Chondrocyte (in vitro differentiated cells): ENCODE measurements around the gene PDXP. TPM values are rescaled to one million over a fixed set of nuclear protein-coding genes. Genes with fewer than 3 reads are reported as not detected.

Experiments used
- DNase-seq: peaks from one replicate; pipeline ENCODE4 v3.0.0; 2021; ENCODE audit warnings: mixed read lengths, low spot score
- H3K27ac Mint-ChIP-seq: one replicate; pipeline ENCODE4 v1.8.0; 2021; ENCODE audit warnings: mild to moderate bottlenecking, moderate library complexity, mixed read lengths; ENCODE audit not compliant: unreplicated experiment
- H3K27me3 Mint-ChIP-seq: 2 replicates; pipeline ENCODE4 v1.8.0; 2021; ENCODE audit warnings: low read depth, mixed read lengths
- H3K36me3 Mint-ChIP-seq: 2 replicates; pipeline ENCODE4 v1.8.0; 2021; ENCODE audit warnings: low read depth, mixed read lengths
- H3K4me1 Mint-ChIP-seq: 2 replicates; pipeline ENCODE4 v1.8.0; 2021; ENCODE audit warnings: low read depth, mild to moderate bottlenecking, mixed read lengths
- H3K4me3 Mint-ChIP-seq: one replicate; pipeline ENCODE4 v1.8.0; 2021; ENCODE audit warnings: mild to moderate bottlenecking, moderate library complexity, mixed read lengths; ENCODE audit not compliant: unreplicated experiment
- H3K9me3 Mint-ChIP-seq: 2 replicates; pipeline ENCODE4 v1.8.0; 2021; ENCODE audit warnings: low read depth, mixed read lengths
- total RNA-seq: library from RNA; stranded (reverse); gene quantifications from 3 replicates; pipeline ENCODE4 v1.2.1, GENCODE V29; 2021
- TF ChIP-seq, protein P1 (sequence below): fragments of 200-600 bp; sonication (generic); IDR thresholded peaks from 2 replicates; pipeline ENCODE4 v1.5.0; 2021; ENCODE audit warnings: antibody characterized with exemption, mild to moderate bottlenecking, moderate library complexity

The PDXP gene
- total RNA-seq, 1 donor from 2014 or later = 14.8 TPM

DNA sequence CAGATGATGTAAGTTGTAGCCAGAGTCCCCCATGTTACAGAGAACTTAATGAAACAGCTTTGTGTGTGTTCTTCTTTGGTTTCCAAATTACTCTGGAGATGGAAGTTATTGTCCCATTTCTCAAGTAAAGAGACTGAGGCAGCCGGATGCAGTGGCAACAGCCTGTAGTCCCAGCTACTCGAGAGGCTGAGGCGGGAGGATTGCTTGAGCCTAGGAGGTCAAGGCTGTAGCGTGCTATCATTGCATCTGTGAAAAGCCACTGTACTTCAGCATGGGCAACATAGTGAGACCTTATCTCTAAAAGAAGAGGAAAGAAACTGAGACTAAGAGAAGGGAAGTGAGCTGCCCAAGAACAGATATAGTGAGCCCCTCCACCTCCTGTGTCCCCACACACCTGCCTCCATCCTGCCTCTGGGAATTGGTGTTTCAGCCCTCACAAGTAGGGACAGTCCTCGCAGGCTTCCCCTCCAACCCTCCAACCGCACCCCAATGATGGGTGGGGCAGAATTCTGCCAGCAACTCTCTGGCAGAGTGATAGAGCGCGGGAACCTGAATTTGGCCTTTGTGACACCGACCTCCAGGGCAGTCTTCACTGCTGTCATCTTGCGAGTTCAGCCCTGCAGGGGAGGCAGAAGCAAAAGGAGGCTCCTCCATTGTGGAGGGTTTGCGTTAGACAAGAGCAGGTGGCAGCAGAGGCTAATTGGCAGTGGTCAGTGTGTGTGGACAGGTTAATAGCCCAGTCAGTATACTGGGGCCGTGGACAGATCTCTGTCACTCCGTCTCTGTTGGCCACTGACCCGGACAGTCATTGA, 1.6 kb downstream of the PDXP start:
- H3K9me3 Mint-ChIP-seq = no peaks in the 10 kb centered on the region
- no peaks in the 10 kb centered on the region for H3K27me3 Mint-ChIP-seq
- DNase-seq = no peak
- peaks cover 40% of the 10 kb centered on the region for H3K4me1 Mint-ChIP-seq
- H3K36me3 Mint-ChIP-seq = no peaks in the 10 kb centered on the region
- H3K27ac Mint-ChIP-seq = peak overlapping the region; percentile 61
- H3K4me3 Mint-ChIP-seq = peak overlapping the region; percentile 72
- TF ChIP-seq, protein P1, sequence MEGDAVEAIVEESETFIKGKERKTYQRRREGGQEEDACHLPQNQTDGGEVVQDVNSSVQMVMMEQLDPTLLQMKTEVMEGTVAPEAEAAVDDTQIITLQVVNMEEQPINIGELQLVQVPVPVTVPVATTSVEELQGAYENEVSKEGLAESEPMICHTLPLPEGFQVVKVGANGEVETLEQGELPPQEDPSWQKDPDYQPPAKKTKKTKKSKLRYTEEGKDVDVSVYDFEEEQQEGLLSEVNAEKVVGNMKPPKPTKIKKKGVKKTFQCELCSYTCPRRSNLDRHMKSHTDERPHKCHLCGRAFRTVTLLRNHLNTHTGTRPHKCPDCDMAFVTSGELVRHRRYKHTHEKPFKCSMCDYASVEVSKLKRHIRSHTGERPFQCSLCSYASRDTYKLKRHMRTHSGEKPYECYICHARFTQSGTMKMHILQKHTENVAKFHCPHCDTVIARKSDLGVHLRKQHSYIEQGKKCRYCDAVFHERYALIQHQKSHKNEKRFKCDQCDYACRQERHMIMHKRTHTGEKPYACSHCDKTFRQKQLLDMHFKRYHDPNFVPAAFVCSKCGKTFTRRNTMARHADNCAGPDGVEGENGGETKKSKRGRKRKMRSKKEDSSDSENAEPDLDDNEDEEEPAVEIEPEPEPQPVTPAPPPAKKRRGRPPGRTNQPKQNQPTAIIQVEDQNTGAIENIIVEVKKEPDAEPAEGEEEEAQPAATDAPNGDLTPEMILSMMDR = no peak

DNA sequence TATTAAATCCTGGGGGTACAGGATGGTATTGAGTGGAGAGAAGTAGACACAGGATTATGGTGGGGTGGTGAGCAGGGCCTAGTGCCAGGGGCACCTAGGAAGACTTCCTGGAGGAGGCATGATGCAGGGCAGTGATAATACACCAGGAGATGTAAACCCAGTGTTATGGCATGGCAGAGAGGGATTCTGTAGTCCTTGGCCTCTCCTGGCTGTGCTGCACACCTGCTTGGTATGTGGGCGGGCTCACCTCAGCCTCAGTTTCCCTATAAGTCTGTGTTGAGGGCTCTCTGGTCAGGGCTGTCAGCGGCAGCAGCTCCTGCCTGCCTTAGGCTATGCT, 2.2 kb downstream of the PDXP start:
- Mint-ChIP-seq H3K36me3 (no peaks in the 10 kb centered on the region), H3K9me3 (no peaks in the 10 kb centered on the region), H3K4me3 (no peak overlapping the region), H3K27me3 (no peaks in the 10 kb centered on the region), H3K4me1 (peaks cover 40% of the 10 kb centered on the region), H3K27ac (peak overlapping the region; percentile 93)
- TF ChIP-seq, protein P1 = no peak
- no peak for DNase-seq

DNA sequence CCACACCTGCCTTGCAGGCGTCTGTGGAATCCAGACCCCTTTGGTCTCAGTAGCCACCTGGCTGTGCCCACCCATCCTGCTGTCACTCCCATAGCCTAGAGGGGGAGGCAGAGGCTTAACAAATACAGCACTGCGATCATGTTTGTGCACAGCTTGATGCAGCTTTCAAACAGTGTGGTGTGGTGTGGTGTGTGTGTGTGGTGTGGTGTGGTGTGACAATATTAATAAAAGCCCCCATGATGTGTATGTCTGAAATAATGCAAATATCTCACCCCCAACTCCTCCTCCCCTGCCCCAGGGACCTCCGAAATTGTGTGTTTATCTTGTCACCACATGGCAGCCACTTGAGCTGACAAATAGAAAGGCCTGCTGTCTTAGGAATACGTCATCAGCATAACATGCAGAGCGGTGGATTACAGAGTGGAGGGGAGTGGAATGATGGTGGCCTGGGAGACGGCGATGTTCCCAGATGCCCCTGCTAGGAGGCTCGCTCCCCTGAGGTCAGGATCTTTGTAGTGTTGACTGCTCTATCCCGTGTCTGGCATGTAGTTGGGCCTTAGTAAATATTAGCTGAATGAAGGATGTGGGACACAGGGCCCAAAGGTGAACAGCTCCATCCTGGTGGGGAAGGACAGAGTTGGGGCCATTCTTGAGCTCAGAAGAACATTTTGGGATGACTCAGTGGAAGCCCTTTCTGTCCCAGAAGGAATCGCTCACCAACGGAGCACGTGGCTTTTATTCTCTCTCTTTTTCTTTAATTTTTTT, 2.8 kb downstream of the PDXP start:
- Mint-ChIP-seq H3K36me3 (peaks cover 3% of the 10 kb centered on the region), H3K4me3 (peak overlapping the region; percentile 25), H3K9me3 (no peaks in the 10 kb centered on the region), H3K27ac (peak overlapping the region; percentile 93), H3K27me3 (no peaks in the 10 kb centered on the region), H3K4me1 (peaks cover 40% of the 10 kb centered on the region)
- no peak for DNase-seq
- TF ChIP-seq, protein P1 = peak; percentile 76

DNA sequence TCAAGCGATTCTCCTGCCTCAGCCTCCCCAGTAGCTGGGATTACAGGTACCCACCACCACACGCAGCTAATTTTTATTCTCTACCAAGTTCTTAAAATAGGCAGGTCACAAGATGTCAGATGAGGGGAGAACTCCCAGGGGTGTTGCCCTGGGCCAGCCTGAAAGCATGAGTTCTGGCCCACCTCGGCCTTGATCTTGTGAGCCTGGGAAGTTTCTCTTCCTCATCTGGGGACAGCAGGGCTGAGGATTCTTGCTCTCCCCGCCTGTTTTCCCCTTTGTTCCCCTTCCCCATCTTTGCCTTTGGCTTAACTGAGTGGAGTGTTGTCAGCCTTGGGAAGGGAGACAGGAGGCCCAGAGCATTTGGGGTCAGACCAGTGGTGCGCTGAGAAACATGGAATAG, 3.5 kb downstream of the PDXP start:
- TF ChIP-seq, protein P1 = no peak
- H3K4me3 Mint-ChIP-seq = no peak overlapping the region
- no peaks in the 10 kb centered on the region for H3K27me3 Mint-ChIP-seq
- no peak for DNase-seq
- H3K36me3 Mint-ChIP-seq = peaks cover 3% of the 10 kb centered on the region
- no peaks in the 10 kb centered on the region for H3K9me3 Mint-ChIP-seq
- peak overlapping the region; percentile 93 for H3K27ac Mint-ChIP-seq
- peaks cover 40% of the 10 kb centered on the region for H3K4me1 Mint-ChIP-seq

DNA sequence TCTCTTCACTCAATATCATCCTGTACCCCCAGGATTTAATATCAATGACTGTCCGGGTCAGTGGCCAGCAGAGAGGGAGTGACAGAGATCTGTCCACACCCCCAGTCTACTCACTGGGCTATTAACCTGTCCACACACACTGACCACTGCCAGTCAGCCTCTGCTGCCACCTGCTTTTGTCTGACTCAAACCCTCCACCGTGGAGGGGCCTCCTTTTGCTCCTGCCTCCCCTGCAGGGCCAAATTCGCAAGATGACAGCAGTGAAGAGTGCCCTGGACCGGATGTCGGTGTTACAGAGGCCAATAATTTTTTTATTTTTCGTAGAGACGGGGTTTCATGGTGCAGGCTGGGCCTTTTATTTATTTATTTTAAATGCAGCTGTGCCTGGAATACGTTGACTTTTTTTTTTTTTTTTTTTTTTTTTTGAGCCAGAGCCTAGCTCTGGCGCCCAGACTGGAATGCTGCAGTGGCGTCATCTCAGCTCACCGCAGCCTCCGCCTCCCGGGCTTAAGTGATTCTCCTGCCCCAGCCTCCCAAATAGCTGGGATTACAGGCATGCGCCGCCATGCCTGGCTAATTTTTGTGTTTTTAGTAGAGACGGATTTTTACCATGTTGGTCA, 5.1 kb downstream of the PDXP start:
- Mint-ChIP-seq H3K9me3 (no peaks in the 10 kb centered on the region), H3K4me3 (no peak overlapping the region), H3K4me1 (peaks cover 38% of the 10 kb centered on the region), H3K27ac (no peak overlapping the region), H3K36me3 (peaks cover 3% of the 10 kb centered on the region), H3K27me3 (no peaks in the 10 kb centered on the region)
- DNase-seq = no peak
- TF ChIP-seq, protein P1 = no peak
